GM23248 (cell line): ENCODE measurements around the gene NTPCR.

Experiments
- EZH2 ChIP-seq: fragments of 200-600 bp; sonication (generic); IDR thresholded peaks from 2 replicates; pipeline ENCODE4 v1.6.1; 2018; ENCODE audit warnings: antibody characterized with exemption, mild to moderate bottlenecking; ENCODE audit not compliant: insufficient read depth, poor library complexity, severe bottlenecking
- EZH2phosphoT487 ChIP-seq: fragments of 200-600 bp; sonication (generic); IDR thresholded peaks from 2 replicates; pipeline ENCODE4 v1.6.1; 2018; ENCODE audit warnings: antibody characterized with exemption, moderate library complexity, mild to moderate bottlenecking, low read depth; ENCODE audit not compliant: insufficient read depth

DNA sequence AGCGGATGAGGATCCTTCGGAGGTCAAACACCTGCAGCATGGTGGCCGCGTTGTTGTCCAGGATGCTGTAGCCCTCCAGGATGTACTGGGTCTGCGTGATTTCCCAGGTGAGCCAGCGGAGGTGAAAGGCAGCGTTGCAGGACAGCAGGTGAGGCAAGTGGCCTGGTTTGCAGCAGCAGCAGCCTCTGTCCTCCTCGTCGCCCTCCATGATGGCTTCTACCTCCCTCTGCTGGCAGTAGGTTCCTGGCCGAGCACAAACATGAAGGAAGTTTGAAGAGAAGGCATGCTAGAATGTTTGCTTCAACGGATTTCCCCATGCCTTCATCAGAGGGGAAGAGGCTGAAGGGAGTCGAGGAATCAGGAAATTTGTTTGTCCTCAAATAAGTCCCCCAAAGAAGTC is 74.7 kb downstream of the NTPCR start:
- TF ChIP-seq EZH2 (no peak), EZH2phosphoT487 (no peak)
